ACC112 (cell line): Measurements from ENCODE around the gene ANAPC10.
"Not testable (repeated sequence)": the region's sequence is repeated elsewhere in the genome, so short reads cannot be mapped to it uniquely, and the experiment has no call there.

ENCODE experiments used
- H2AFZ ChIP-seq: fragments of 200-600 bp; sonication (generic); one replicate; pipeline ENCODE4 v1.6.0; 2017; ENCODE audit warnings: antibody characterized with exemption, low read length; ENCODE audit not compliant: unreplicated experiment
- H3K27ac ChIP-seq: fragments of 200-600 bp; sonication (generic); 2 replicates; pipeline ENCODE4 v1.5.1; 2014; ENCODE audit warnings: low read depth, mild to moderate bottlenecking, antibody characterized with exemption, low read length, moderate library complexity
- H3K27me3 ChIP-seq: fragments of 200-600 bp; sonication (generic); 2 replicates; pipeline ENCODE4 v1.6.1; 2014; ENCODE audit warnings: mild to moderate bottlenecking, antibody characterized with exemption, low read length, moderate library complexity, mixed read lengths; ENCODE audit not compliant: insufficient read depth
- H3K36me3 ChIP-seq: fragments of 200-600 bp; sonication (generic); 2 replicates; pipeline ENCODE4 v1.6.1; 2016; ENCODE audit warnings: mild to moderate bottlenecking, antibody characterized with exemption, low read length, moderate library complexity, mixed read lengths; ENCODE audit not compliant: insufficient read depth
- H3K4me1 ChIP-seq: fragments of 200-600 bp; sonication (generic); one replicate; pipeline ENCODE4 v1.6.1; 2016; ENCODE audit warnings: low read length, mixed read lengths; ENCODE audit not compliant: insufficient read depth, unreplicated experiment, control insufficient read depth
- H3K4me3 ChIP-seq: fragments of 200-600 bp; sonication (generic); 2 replicates; pipeline ENCODE4 v1.5.1; 2014; ENCODE audit warnings: mild to moderate bottlenecking, low read depth, low read length
- H3K79me2 ChIP-seq: fragments of 200-600 bp; sonication (generic); one replicate; pipeline ENCODE4 v1.6.0; 2016; ENCODE audit warnings: low read length; ENCODE audit not compliant: control insufficient read depth, unreplicated experiment, insufficient read depth

ANAPC10 gene

GRCh38 chr4:145011636-145012035 is 86.4 kb downstream of the ANAPC10 start:
- Histone ChIP-seq H3K27ac (no peak overlapping the region), H3K79me2 (peaks cover 9% of the 10 kb centered on the region), H3K4me3 (no peak overlapping the region)

GRCh38 chr4:145010315-145010714 is 87.7 kb downstream of the ANAPC10 start:
- not testable (repeated sequence) for H3K4me3 ChIP-seq, H3K79me2 ChIP-seq, H3K36me3 ChIP-seq, H3K27me3 ChIP-seq, H3K27ac ChIP-seq, H2AFZ ChIP-seq
- H3K4me1 ChIP-seq: peaks cover 18% of the 10 kb centered on the region

More at GRCh38 chr4:145011636-145012035, 86.4 kb downstream of the ANAPC10 start:
- Histone ChIP-seq H2AFZ (no peak overlapping the region), H3K36me3 (0 out of 2 replicates have a peak, but pooled peaks cover 5% of the 10 kb centered on the region), H3K27me3 (no peaks in the 10 kb centered on the region), H3K4me1 (peaks cover 18% of the 10 kb centered on the region)

GRCh38 chr4:145003675-145004074 is 94.3 kb downstream of the ANAPC10 start:
- Histone ChIP-seq H3K4me1 (no peaks in the 10 kb centered on the region), H3K27ac (no peak overlapping the region), H3K79me2 (no peaks in the 10 kb centered on the region), H3K36me3 (no peaks in the 10 kb centered on the region), H3K27me3 (no peaks in the 10 kb centered on the region), H2AFZ (no peak overlapping the region), H3K4me3 (no peak overlapping the region)

- Histone ChIP-seq H3K36me3 (no peaks in the 10 kb centered on the region), H3K4me3 (no peak overlapping the region), H3K27me3 (no peaks in the 10 kb centered on the region), H3K79me2 (no peaks in the 10 kb centered on the region), H2AFZ (no peak overlapping the region), H3K27ac (no peak overlapping the region), H3K4me1 (no peaks in the 10 kb centered on the region)
Measured at GRCh38 chr4:145001635-145002034, 96.4 kb downstream of the ANAPC10 start.

GRCh38 chr4:145000656-145001055 is 97.3 kb downstream of the ANAPC10 start:
- H3K27ac ChIP-seq, H2AFZ ChIP-seq, H3K36me3 ChIP-seq, H3K27me3 ChIP-seq, H3K4me1 ChIP-seq, H3K4me3 ChIP-seq, H3K79me2 ChIP-seq: not testable (repeated sequence)

GRCh38 chr4:144989306-144989705 is 108.7 kb downstream of the ANAPC10 start:
- Histone ChIP-seq H3K36me3 (no peaks in the 10 kb centered on the region), H3K4me3 (no peak overlapping the region), H3K27ac (no peak overlapping the region), H3K79me2 (no peaks in the 10 kb centered on the region), H3K27me3 (no peaks in the 10 kb centered on the region), H3K4me1 (no peaks in the 10 kb centered on the region), H2AFZ (no peak overlapping the region)

- Histone ChIP-seq H3K4me3 (no peak overlapping the region), H3K27me3 (no peaks in the 10 kb centered on the region), H2AFZ (no peak overlapping the region), H3K36me3 (no peaks in the 10 kb centered on the region), H3K27ac (no peak overlapping the region), H3K79me2 (no peaks in the 10 kb centered on the region), H3K4me1 (no peaks in the 10 kb centered on the region)
Measured at GRCh38 chr4:144985531-144985930, 112.5 kb downstream of the ANAPC10 start.

GRCh38 chr4:144985014-144985413 is 113.0 kb downstream of the ANAPC10 start:
- no peak overlapping the region for H2AFZ ChIP-seq
- H3K36me3 ChIP-seq: no peaks in the 10 kb centered on the region
- no peaks in the 10 kb centered on the region for H3K4me1 ChIP-seq
- no peak overlapping the region for H3K27ac ChIP-seq
- H3K27me3 ChIP-seq: no peaks in the 10 kb centered on the region
- H3K4me3 ChIP-seq: no peak overlapping the region
- no peaks in the 10 kb centered on the region for H3K79me2 ChIP-seq

- H2AFZ ChIP-seq: no peak overlapping the region
Measured at GRCh38 chr4:144984241-144984640, 113.8 kb downstream of the ANAPC10 start.

GRCh38 chr4:144975718-144976117 is 122.3 kb downstream of the ANAPC10 start:
- H3K27ac ChIP-seq: no peak overlapping the region
- no peak overlapping the region for H3K4me3 ChIP-seq
- no peaks in the 10 kb centered on the region for H3K79me2 ChIP-seq
- H2AFZ ChIP-seq: no peak overlapping the region
- H3K27me3 ChIP-seq: no peaks in the 10 kb centered on the region
- H3K36me3 ChIP-seq: no peaks in the 10 kb centered on the region
- H3K4me1 ChIP-seq: no peaks in the 10 kb centered on the region

More at GRCh38 chr4:144984241-144984640, 113.8 kb downstream of the ANAPC10 start:
- Histone ChIP-seq H3K27me3 (no peaks in the 10 kb centered on the region), H3K4me1 (no peaks in the 10 kb centered on the region), H3K27ac (no peak overlapping the region), H3K36me3 (no peaks in the 10 kb centered on the region), H3K79me2 (no peaks in the 10 kb centered on the region), H3K4me3 (no peak overlapping the region)

GRCh38 chr4:144970597-144970996 is 127.4 kb downstream of the ANAPC10 start:
- Histone ChIP-seq H3K4me1 (no peaks in the 10 kb centered on the region), H3K27ac (no peak overlapping the region), H3K27me3 (no peaks in the 10 kb centered on the region), H3K79me2 (no peaks in the 10 kb centered on the region), H3K36me3 (no peaks in the 10 kb centered on the region), H3K4me3 (peak overlapping the region; percentile 60), H2AFZ (no peak overlapping the region)
